H1 (cell line): ENCODE data around the gene SMIM23. TPM values are rescaled to one million over a fixed set of nuclear protein-coding genes. Genes with fewer than 3 reads are reported as not detected.

Source experiments
- CTCF ChIA-PET: fragments of 300-600 bp; sonication (Branson Sonifier 250); formaldehyde crosslinking; loops from one replicate; lab custom pipeline; 2021; ENCODE audit not compliant: partially characterized antibody; lab: Charles Lee
- POLR2A ChIA-PET: fragments of 300-600 bp; sonication (Branson Sonifier 250); formaldehyde crosslinking; loops from one replicate; lab custom pipeline; 2021; ENCODE audit warnings: inconsistent platforms; ENCODE audit not compliant: partially characterized antibody; lab: Charles Lee
- DNase-seq, 2 experiments: peaks; one replicate each; pipeline versions ENCODE4 v3.0.0 to v3.0.0-alpha.2; 2010 to 2022; ENCODE audit warnings: low spot score in 2 of 2, low read depth in 1 of 2, mixed read lengths in 1 of 2
- FAIRE-seq: peaks from 2 replicates; lab custom pipeline; 2011; peaks lifted over from hg19 to GRCh38; lab: Jason Lieb, UNC
- H2AFZ ChIP-seq: 2 replicates; pipeline ENCODE4 v1.8.1; 2012; ENCODE audit warnings: low read length, inconsistent platforms
- H2AK5ac ChIP-seq: 2 replicates; pipeline ENCODE4 v1.6.1; 2013; ENCODE audit warnings: low read depth, low read length
- H2BK120ac ChIP-seq: replicated peaks from 2 replicates; pipeline ENCODE3; 2013; ENCODE audit warnings: low read depth, low read length, inconsistent platforms
- H2BK12ac ChIP-seq: 2 replicates; pipeline ENCODE4 v1.6.1; 2013; ENCODE audit warnings: low read depth, low read length
- H2BK15ac ChIP-seq: 2 replicates; pipeline ENCODE4 v1.6.1; 2013; ENCODE audit warnings: low read length
- H2BK20ac ChIP-seq: 2 replicates; pipeline ENCODE4 v1.6.1; 2013; ENCODE audit warnings: low read length
- H2BK5ac ChIP-seq: 2 replicates; pipeline ENCODE4 v1.6.1; 2013; ENCODE audit warnings: low read depth, low read length
- H3K14ac ChIP-seq: 2 replicates; pipeline ENCODE4 v1.6.1; 2013; ENCODE audit warnings: inconsistent platforms; ENCODE audit not compliant: insufficient read length
- H3K18ac ChIP-seq: 2 replicates; pipeline ENCODE4 v1.6.1; 2013; ENCODE audit warnings: low read length; ENCODE audit errors: extremely low read depth
- H3K23ac ChIP-seq: 2 replicates; pipeline ENCODE4 v1.6.1; 2013; ENCODE audit warnings: inconsistent platforms; ENCODE audit not compliant: insufficient read length
- H3K23me2 ChIP-seq: 2 replicates; pipeline ENCODE4 v1.6.1; 2013; ENCODE audit warnings: low read depth, low read length
- H3K27ac ChIP-seq: 2 replicates; pipeline ENCODE4 v1.6.1; 2011; ENCODE audit warnings: low read depth, low read length, inconsistent platforms
- H3K27me3 ChIP-seq, 4 experiments: replicated peaks in 1 of 4; 1 replicate in 1 of 4; 2 replicates in 3 of 4; pipeline versions ENCODE4 v1.6.1 to v1.8.1; 2011 to 2013; ENCODE audit warnings: low read length in 3 of 4, mild to moderate bottlenecking in 3 of 4, inconsistent platforms in 2 of 4, mixed read lengths in 2 of 4, moderate library complexity in 1 of 4; ENCODE audit not compliant: control insufficient read depth in 3 of 4, insufficient read depth in 3 of 4; ENCODE audit errors: extremely low read depth in 1 of 4
- H3K36me3 ChIP-seq, 4 experiments: 2 replicates each; pipeline versions ENCODE4 v1.6.1 to v1.8.1; 2011 to 2013; ENCODE audit warnings: mild to moderate bottlenecking in 4 of 4, low read length in 3 of 4, moderate library complexity in 2 of 4, control low read depth in 1 of 4, inconsistent platforms in 1 of 4; ENCODE audit not compliant: insufficient read depth in 4 of 4, control insufficient read depth in 2 of 4
- H3K4ac ChIP-seq: replicated peaks from 2 replicates; pipeline ENCODE3; 2013; ENCODE audit warnings: low read length, low read depth, mixed read lengths, inconsistent platforms; ENCODE audit not compliant: insufficient read length
- H3K4me1 ChIP-seq, 4 experiments: replicated peaks in 1 of 4; 1 replicate in 1 of 4; 2 replicates in 3 of 4; pipeline versions ENCODE4 v1.6.1 to v1.8.1; 2011 to 2013; ENCODE audit warnings: low read length in 3 of 4, inconsistent platforms in 2 of 4, mixed read lengths in 1 of 4; ENCODE audit not compliant: insufficient read depth in 4 of 4, control insufficient read depth in 3 of 4
- H3K4me2 ChIP-seq, 2 experiments: 2 replicates each; pipeline versions ENCODE4 v1.6.1 to v1.8.1; 2011 to 2013; ENCODE audit warnings: low read depth in 2 of 2, low read length in 2 of 2, control low read depth in 1 of 2, inconsistent platforms in 1 of 2, mild to moderate bottlenecking in 1 of 2; ENCODE audit not compliant: insufficient read depth in 1 of 2
- H3K4me3 ChIP-seq, 4 experiments: fragments of 200-600, 300-600 bp in 1 of 4; sonication (generic), shearing (Covaris generic), sonication (Bioruptor Twin) in 1 of 4; 2 replicates each; pipeline versions ENCODE4 v1.5.1 to v1.8.1; 2011 to 2016; ENCODE audit warnings: low read length in 4 of 4, low read depth in 3 of 4, control low read depth in 2 of 4, inconsistent platforms in 2 of 4, mild to moderate bottlenecking in 2 of 4, mixed read lengths in 1 of 4, moderate library complexity in 1 of 4; ENCODE audit not compliant: insufficient read depth in 2 of 4; ENCODE audit errors: extremely low read depth in 1 of 4
- H3K56ac ChIP-seq: replicated peaks from 2 replicates; pipeline ENCODE3; 2013; ENCODE audit warnings: low read depth, mild to moderate bottlenecking, mixed read lengths, low read length, inconsistent platforms; ENCODE audit not compliant: insufficient read length
- H3K79me1 ChIP-seq: 2 replicates; pipeline ENCODE4 v1.6.1; 2013; ENCODE audit warnings: low read depth, low read length, control low read depth
- H3K79me2 ChIP-seq, 2 experiments: 2 replicates each; pipeline versions ENCODE4 v1.6.1 to v1.8.1; 2012 to 2013; ENCODE audit warnings: low read length in 2 of 2, mild to moderate bottlenecking in 2 of 2, inconsistent platforms in 1 of 2; ENCODE audit not compliant: insufficient read depth in 2 of 2, control insufficient read depth in 1 of 2
- H3K9ac ChIP-seq, 4 experiments: replicated peaks in 1 of 4; 1 replicate in 1 of 4; 2 replicates in 3 of 4; pipeline versions ENCODE4 v1.6.1 to v1.8.1; 2011 to 2013; ENCODE audit warnings: low read depth in 3 of 4, low read length in 3 of 4, control low read depth in 2 of 4, mild to moderate bottlenecking in 2 of 4, moderate library complexity in 2 of 4, inconsistent platforms in 1 of 4; ENCODE audit errors: extremely low read depth in 1 of 4
- H3K9me3 ChIP-seq, 2 experiments: 2 replicates each; pipeline versions ENCODE4 v1.6.1 to v1.8.1; 2012 to 2013; ENCODE audit warnings: mild to moderate bottlenecking in 2 of 2, moderate library complexity in 2 of 2, control low read depth in 1 of 2, inconsistent platforms in 1 of 2, low read depth in 1 of 2, low read length in 1 of 2, mixed read lengths in 1 of 2; ENCODE audit not compliant: insufficient read depth in 2 of 2
- H4K20me1 ChIP-seq, 2 experiments: replicated peaks in 1 of 2; 2 replicates each; pipeline versions ENCODE3 to v1.8.1; 2011 to 2013; ENCODE audit warnings: inconsistent platforms in 2 of 2, low read length in 2 of 2, mild to moderate bottlenecking in 1 of 2; ENCODE audit not compliant: insufficient read depth in 2 of 2, control insufficient read depth in 1 of 2
- H4K5ac ChIP-seq: 2 replicates; pipeline ENCODE4 v1.6.1; 2013; ENCODE audit warnings: low read length, low read depth, mixed read lengths, inconsistent platforms; ENCODE audit not compliant: insufficient read length
- H4K8ac ChIP-seq: 2 replicates; pipeline ENCODE4 v1.8.0; 2013; ENCODE audit warnings: mild to moderate bottlenecking, moderate library complexity, low read length, inconsistent platforms; ENCODE audit not compliant: insufficient read depth; ENCODE audit errors: extremely low read depth
- H4K91ac ChIP-seq: replicated peaks from 2 replicates; pipeline ENCODE3; 2013; ENCODE audit warnings: low read length, mixed read lengths, inconsistent platforms; ENCODE audit not compliant: insufficient read length
- CBX5 ChIP-seq: fragments of 300-800, 300-1000 bp; sonication (generic); IDR thresholded peaks from 2 replicates; pipeline ENCODE4 v1.7.1; 2016; ENCODE audit warnings: antibody characterized with exemption, low read length, low read depth
- MAFK ChIP-seq: IDR thresholded peaks from 2 replicates; pipeline ENCODE4 v1.6.1; 2012; ENCODE audit warnings: low read depth, mild to moderate bottlenecking, improper control_type of control experiment, low read length
- SIX5 ChIP-seq: IDR thresholded peaks from 2 replicates; pipeline ENCODE4 v1.6.1; 2011; ENCODE audit warnings: mild to moderate bottlenecking, low read depth, low read length
- WGBS, 2 experiments: shearing (Covaris generic) in 1 of 2; methylation state at CpG; one replicate each; pipeline versions ENCODE4 v1.1.6 to v1.1.7; 2013 to 2015; ENCODE audit warnings: low lambda C conversion rate in 2 of 2, mixed read lengths in 2 of 2, inconsistent platforms in 1 of 2, low coverage in 1 of 2, missing lambda C conversion rate in 1 of 2; ENCODE audit not compliant: insufficient replicate concordance in 2 of 2, insufficient coverage in 1 of 2, insufficient read length in 1 of 2; ENCODE audit errors: extremely low coverage in 1 of 2, missing lambda C conversion rate in 1 of 2; 5-methylcytosine and 5-hydroxymethylcytosine counted together
- polyA plus RNA-seq, 7 experiments: library from polyadenylated mRNA; depleted of rRNA in 3 of 7; stranded (reverse) in 5 of 7; unstranded in 2 of 7; fragments of >200 nt in 5 of 7; fragments of 200-250 nt in 2 of 7; gene quantifications; 1 replicate in 5 of 7; 2 replicates in 1 of 7; 4 replicates in 1 of 7; pipeline versions ENCODE4 v1.2.1 to v1.2.3, GENCODE V29; 2011 to 2013; ENCODE audit warnings: missing spikeins in 2 of 7, mixed read lengths in 2 of 7
- total RNA-seq: library from RNA; stranded (reverse); fragmentation: NEBNext Ultra II Directional; extraction: Animal tissue kit (Norgen Biotek cat#: 25700); gene quantifications from 2 replicates; pipeline ENCODE4 v1.2.1, GENCODE V29; 2021

Gene SMIM23
- total and polyA plus RNA-seq, 2 of the 8 experiments (the other 6 are each of a cell fraction or from before 2014, with no cell fraction given): not detected

DNA sequence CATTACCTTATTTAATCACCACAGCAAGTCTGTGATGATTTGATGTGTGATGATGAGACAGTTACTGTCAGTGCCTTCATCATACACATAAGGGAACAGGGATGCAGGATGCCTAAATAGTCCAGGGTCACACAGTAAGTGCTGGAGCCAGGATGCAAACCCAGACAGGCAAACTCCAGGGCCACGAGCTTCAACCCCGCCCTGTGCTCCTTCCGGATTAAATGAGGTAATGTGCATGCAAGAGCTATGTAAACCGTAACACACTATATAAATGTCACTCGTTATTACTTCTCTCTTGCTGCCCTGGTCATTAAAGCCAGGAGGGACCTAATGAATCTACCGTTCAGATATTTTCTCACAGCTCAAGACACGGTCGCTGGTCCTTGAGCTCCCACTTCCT, 12.8 kb downstream of the SMIM23 start:
- H2BK15ac ChIP-seq: no peak overlapping the region
- H3K56ac ChIP-seq: no peak overlapping the region
- H2BK5ac ChIP-seq: no peak overlapping the region
- no peak overlapping the region for H4K8ac ChIP-seq
- H3K9me3 ChIP-seq: no peaks in the 10 kb centered on the region
- H2AK5ac ChIP-seq: no peak overlapping the region
- no peaks in the 10 kb centered on the region for H3K36me3 ChIP-seq
- no peak overlapping the region for H4K5ac ChIP-seq
- no peak overlapping the region for H2BK12ac ChIP-seq
- H3K23ac ChIP-seq: no peak overlapping the region
- no peaks in the 10 kb centered on the region for H4K20me1 ChIP-seq
- H3K27ac ChIP-seq: no peak overlapping the region
- no peak overlapping the region for H2AFZ ChIP-seq
- no peaks in the 10 kb centered on the region for H3K79me1 ChIP-seq
- no peak overlapping the region for H3K18ac ChIP-seq
- H2BK120ac ChIP-seq: no peak overlapping the region
- H3K79me2 ChIP-seq: no peaks in the 10 kb centered on the region
- no peak overlapping the region for H3K4ac ChIP-seq
- H3K4me2 ChIP-seq: no peak overlapping the region
- ChIA-PET POLR2A (no interaction called here), CTCF (interaction anchor here (0.6 to 1.7 kb wide), 5 partner anchors 15 to 60 kb away, joined by 3 to 5 read pairs (median 3); no protein-coding TSS in a partner anchor)
- no peak overlapping the region for H4K91ac ChIP-seq
- no peak for DNase-seq
- H3K14ac ChIP-seq: no peak overlapping the region
- H3K27me3 ChIP-seq: no peaks in the 10 kb centered on the region
- no peak for FAIRE-seq
- no peak overlapping the region for H3K9ac ChIP-seq
- TF ChIP-seq MAFK (no peak), CBX5 (no peak), SIX5 (no peak)
- H3K4me1 ChIP-seq: no peaks in the 10 kb centered on the region
- WGBS, 2 experiments: 88% methylated on average over 8 of the region's 8 CpGs; no CpG with 5 or more reads in 1 of the 2 experiments
- H3K23me2 ChIP-seq: no peaks in the 10 kb centered on the region
- no peak overlapping the region for H3K4me3 ChIP-seq
- no peak overlapping the region for H2BK20ac ChIP-seq
